NCI-H1105 treated with DMSO at 0.1 percent for 48 hours (cell line): Measurements from ENCODE around the gene RHOG.

Source experiments
- DNase-seq: peaks from one replicate; lab custom pipeline; 2025; lab: John Stamatoyannopoulos, UW

The RHOG gene

GRCh38 chr11:3859373-3859881, 18.7 kb upstream of the RHOG start:
- no peak for DNase-seq

GRCh38 chr11:3857628-3858027, 16.9 kb upstream of the RHOG start:
- no peak for DNase-seq

- no peak for DNase-seq
These were observed 16.2 kb upstream of the RHOG start for GRCh38 chr11:3856856-3857553.

GRCh38 chr11:3855808-3856491, 15.2 kb upstream of the RHOG start:
- no peak for DNase-seq

- DNase-seq = peak; percentile 91
These were observed 14.4 kb upstream of the RHOG start, which contains the start of gene STIM1 for GRCh38 chr11:3854977-3855807. TSS of gene STIM1 (plus strand) at chr11:3855664. CDS start at chr11:3856271, 607 bp downstream.

GRCh38 chr11:3854660-3854976, 13.9 kb upstream of the RHOG start:
- DNase-seq = no peak

- no peak for DNase-seq
These were observed 13.3 kb upstream of the RHOG start for GRCh38 chr11:3853899-3854659.

- no peak for DNase-seq
These were observed 12.7 kb upstream of the RHOG start for GRCh38 chr11:3853545-3853842.

- DNase-seq = peak; percentile 44
These were observed 8.6 kb upstream of the RHOG start for GRCh38 chr11:3849297-3849874.

- DNase-seq = no peak
These were observed 4.9 kb upstream of the RHOG start for GRCh38 chr11:3845670-3846069.

- no peak for DNase-seq
These were observed 4.5 kb upstream of the RHOG start for GRCh38 chr11:3845246-3845645.

- no peak for DNase-seq
These were observed 2.6 kb upstream of the RHOG start for GRCh38 chr11:3843326-3843725.

GRCh38 chr11:3841426-3842350, 929 bp upstream of the RHOG start:
- peak; percentile 82 for DNase-seq

- DNase-seq = peak; percentile 36
These were observed 522 bp downstream of the RHOG start for GRCh38 chr11:3840004-3840869.

- DNase-seq = no peak
These were observed 2.3 kb downstream of the RHOG start for GRCh38 chr11:3838504-3838903.

GRCh38 chr11:3837793-3838192, 3.0 kb downstream of the RHOG start:
- DNase-seq = no peak

- DNase-seq = no peak
These were observed 3.9 kb downstream of the RHOG start for GRCh38 chr11:3836903-3837302.

GRCh38 chr11:3835751-3836150, 5.0 kb downstream of the RHOG start:
- no peak for DNase-seq

GRCh38 chr11:3834664-3835461, 5.9 kb downstream of the RHOG start:
- no peak for DNase-seq
